Colonic mucosa (tissue), 4 donors: ENCODE results near the gene MAMLD1. TPM values are rescaled to one million over a fixed set of nuclear protein-coding genes. Genes with fewer than 3 reads are reported as not detected.

Experiments used
- DNase-seq: peaks from one replicate; pipeline ENCODE4 v3.0.0-alpha.2; 2020
- H3K27ac ChIP-seq: fragments of 200-600 bp; one replicate; pipeline ENCODE4 v1.8.0; 2021
- H3K27me3 ChIP-seq: fragments of 200-600 bp; one replicate; pipeline ENCODE4 v1.8.0; 2021
- H3K36me3 ChIP-seq: fragments of 200-600 bp; one replicate; pipeline ENCODE4 v1.8.0; 2021
- H3K4me1 ChIP-seq: fragments of 200-600 bp; one replicate; pipeline ENCODE4 v1.8.0; 2021; ENCODE audit warnings: mild to moderate bottlenecking
- H3K4me3 ChIP-seq: fragments of 200-600 bp; one replicate; pipeline ENCODE4 v1.8.0; 2021
- H3K9ac ChIP-seq, 2 donors: one replicate each; pipeline ENCODE4 v1.7.0; 2013; ENCODE audit warnings: control low read depth in 2 of 2, low read depth in 2 of 2, low read length in 2 of 2
- H3K9me3 ChIP-seq: fragments of 200-600 bp; one replicate; pipeline ENCODE4 v1.8.0; 2021
- CTCF ChIP-seq: fragments of 200-600 bp; IDR thresholded peaks from one replicate; pipeline ENCODE4 v1.8.0; 2022; ENCODE audit warnings: antibody characterized with exemption, mild to moderate bottlenecking
- intact Hi-C: fragments of 100-400 bp; cut with DNase I; formaldehyde crosslinking; loops from one replicate; pipeline ENCODE4 v1.14.1; 2022
- total RNA-seq, 2 donors: library from RNA; stranded (reverse); fragmentation: NEBNext Ultra II Directional in 1 of 2; extraction: Animal tissue kit (Norgen Biotek cat#: 25700) in 1 of 2; gene quantifications; one replicate each; pipeline ENCODE4 v1.2.1, GENCODE V29; 2021
- donor health status: healthy.
- donor health status: DM: no; HTN: no; CAD: no.
- donor health status: DM: no; HTN: no; CAD: no.

Gene MAMLD1
- total RNA-seq, 2 donors from 2014 or later = 0.49 to 0.93 TPM

GRCh38 chrX:150475461-150475860, 112.3 kb downstream of the MAMLD1 start:
- H3K9me3 ChIP-seq = no peaks in the 10 kb centered on the region
- TF ChIP-seq CTCF = no peak
- DNase-seq = no peak
- no peak overlapping the region for H3K27ac ChIP-seq
- H3K36me3 ChIP-seq = no peaks in the 10 kb centered on the region
- no peak overlapping the region for H3K4me3 ChIP-seq
- intact Hi-C loops = no loop called here
- no peak overlapping the region for H3K9ac ChIP-seq
- H3K4me1 ChIP-seq = no peaks in the 10 kb centered on the region
- no peaks in the 10 kb centered on the region for H3K27me3 ChIP-seq

DNA sequence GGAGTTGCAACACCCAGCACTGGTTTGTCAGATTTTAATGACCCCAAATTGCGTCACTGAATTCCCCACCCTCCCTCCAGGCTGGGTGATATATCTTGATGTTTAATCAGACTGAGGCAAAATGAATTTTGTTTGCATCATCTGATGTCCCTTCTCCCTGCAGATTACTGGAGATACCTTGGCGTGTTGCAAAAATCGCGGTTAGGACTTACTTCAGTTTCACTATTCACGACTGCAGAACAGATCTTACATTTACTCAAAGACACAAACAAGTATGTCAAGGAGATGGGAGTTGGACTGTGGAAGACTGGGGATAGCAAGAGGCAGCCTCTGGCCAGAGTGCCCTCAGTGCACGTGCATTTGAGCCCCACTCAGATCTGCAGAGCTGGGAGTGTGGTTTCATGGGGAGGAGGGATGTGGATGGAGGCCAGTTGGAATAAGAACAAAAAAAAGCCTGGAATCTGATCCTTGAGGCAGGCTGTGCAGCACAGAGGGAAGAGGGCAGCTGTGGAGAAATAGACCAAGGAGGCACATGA, 113.1 kb downstream of the MAMLD1 start:
- no peaks in the 10 kb centered on the region for H3K27me3 ChIP-seq
- no peak overlapping the region for H3K27ac ChIP-seq
- DNase-seq = no peak
- H3K9me3 ChIP-seq = no peaks in the 10 kb centered on the region
- intact Hi-C loops = no loop called here
- no peak overlapping the region for H3K9ac ChIP-seq
- H3K36me3 ChIP-seq = no peaks in the 10 kb centered on the region
- no peak for TF ChIP-seq CTCF
- no peak overlapping the region for H3K4me3 ChIP-seq
- H3K4me1 ChIP-seq = no peaks in the 10 kb centered on the region

DNA sequence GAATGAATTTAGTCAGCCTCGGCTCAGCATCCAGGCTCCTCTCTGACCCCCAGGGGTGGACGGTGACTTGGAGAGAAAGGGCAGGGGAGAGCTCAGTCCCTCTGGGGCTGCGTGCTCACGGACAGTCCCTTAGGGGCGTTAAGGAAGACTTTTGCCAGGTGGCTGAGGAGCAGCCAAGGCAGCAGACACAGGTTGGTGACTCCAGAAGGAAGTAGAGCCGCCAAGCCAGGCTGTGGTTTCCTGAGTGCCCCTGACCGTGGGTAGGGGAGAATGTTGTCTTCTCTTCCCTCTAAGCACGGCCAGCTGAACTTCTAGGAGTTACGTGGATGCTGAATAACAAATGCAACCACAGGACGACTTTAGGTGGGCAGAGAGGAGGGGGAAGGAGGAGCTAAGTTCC, 114.3 kb downstream of the MAMLD1 start:
- no peak overlapping the region for H3K27ac ChIP-seq
- no peaks in the 10 kb centered on the region for H3K4me1 ChIP-seq
- no peak overlapping the region for H3K4me3 ChIP-seq
- no peak for TF ChIP-seq CTCF
- H3K9ac ChIP-seq = no peak overlapping the region
- intact Hi-C loops = no loop called here
- no peak for DNase-seq
- H3K27me3 ChIP-seq = no peaks in the 10 kb centered on the region
- H3K36me3 ChIP-seq = no peaks in the 10 kb centered on the region
- no peaks in the 10 kb centered on the region for H3K9me3 ChIP-seq

GRCh38 chrX:150478496-150479492, 115.7 kb downstream of the MAMLD1 start:
- intact Hi-C loops = no loop called here
- no peak for DNase-seq
- TF ChIP-seq CTCF = no peak

DNA sequence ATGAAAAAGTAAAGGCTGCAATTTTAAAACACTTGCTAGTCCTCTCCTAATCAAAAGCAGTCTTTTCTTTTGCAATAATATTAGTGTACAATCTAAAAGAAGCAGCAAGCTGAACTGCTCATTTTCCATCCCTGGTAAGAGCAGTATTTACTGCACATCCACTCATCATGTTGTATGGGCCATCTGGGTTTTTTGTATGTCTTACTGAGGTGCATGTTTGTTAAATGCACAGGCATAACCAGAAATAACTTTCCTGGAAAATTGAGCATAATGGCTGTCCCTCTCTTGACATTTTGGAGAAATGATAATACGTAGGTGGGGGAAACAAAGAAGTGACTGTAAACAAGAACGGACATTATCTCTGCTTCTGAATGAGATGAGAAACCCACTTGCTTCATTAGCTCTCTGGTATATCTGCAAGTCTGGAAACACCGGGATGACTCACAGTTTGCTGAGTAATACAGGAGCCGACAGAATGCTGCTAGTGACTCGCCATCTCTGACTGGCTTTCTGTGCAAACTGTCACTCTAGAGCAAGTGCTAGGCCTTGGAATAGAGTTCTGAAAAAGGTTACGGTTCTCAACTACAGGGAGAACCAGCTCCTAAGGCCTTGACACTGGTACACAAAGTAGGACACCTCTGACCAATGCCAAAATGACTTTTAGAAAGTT, 119.6 kb downstream of the MAMLD1 start:
- TF ChIP-seq CTCF = no peak
- no peak overlapping the region for H3K4me3 ChIP-seq
- H3K27me3 ChIP-seq = no peaks in the 10 kb centered on the region
- no peaks in the 10 kb centered on the region for H3K9me3 ChIP-seq
- intact Hi-C loops = loop anchor here (5.0 kb wide), 1 partner anchor 515 kb away; no protein-coding TSS in a partner anchor
- no peak overlapping the region for H3K27ac ChIP-seq
- H3K36me3 ChIP-seq = no peaks in the 10 kb centered on the region
- H3K9ac ChIP-seq = no peak overlapping the region
- no peak for DNase-seq
- H3K4me1 ChIP-seq = no peaks in the 10 kb centered on the region

More at GRCh38 chrX:150478496-150479492, 115.7 kb downstream of the MAMLD1 start:
- Histone ChIP-seq H3K9ac (no peak overlapping the region), H3K4me1 (no peaks in the 10 kb centered on the region), H3K27me3 (no peaks in the 10 kb centered on the region), H3K36me3 (no peaks in the 10 kb centered on the region), H3K27ac (no peak overlapping the region), H3K9me3 (no peaks in the 10 kb centered on the region), H3K4me3 (no peak overlapping the region)
